Brain microvascular endothelial cell (primary cell): ENCODE data around the gene RIPOR3.

Source experiments
- DNase-seq: peaks from one replicate; pipeline ENCODE4 v3.0.0-alpha.2; 2020
- H3K27ac ChIP-seq: fragments of 250-450 bp; sonication (Bioruptor Pico); 2 replicates; pipeline ENCODE4 v1.5.1; 2020; ENCODE audit warnings: mild to moderate bottlenecking, moderate library complexity
- H3K27me3 ChIP-seq: fragments of 250-450 bp; sonication (Bioruptor Pico); replicated peaks from 2 replicates; pipeline ENCODE4 v1.5.1; 2020; ENCODE audit warnings: mild to moderate bottlenecking
- H3K36me3 ChIP-seq: fragments of 250-450 bp; sonication (Bioruptor Pico); replicated peaks from 2 replicates; pipeline ENCODE4 v1.5.1; 2020; ENCODE audit warnings: mild to moderate bottlenecking
- H3K4me3 ChIP-seq: 2 replicates; pipeline ENCODE4 v1.5.1; 2011; ENCODE audit warnings: low read depth, mild to moderate bottlenecking, control low read depth, low read length, moderate library complexity
- in situ Hi-C: cut with HindIII; loops from 2 replicates; pipeline ENCODE4 v1.10.0; 2017; ENCODE audit warnings: low sequenced_read_pairs, low pct_ligation_motif_present
- TF ChIP-seq, protein P1 (sequence below): IDR thresholded peaks from 2 replicates; pipeline ENCODE4 v1.5.1; 2011; ENCODE audit warnings: low read depth, mild to moderate bottlenecking, moderate library complexity, low read length, control low read depth, inconsistent platforms; ENCODE audit errors: missing control alignments

The RIPOR3 gene

DNA sequence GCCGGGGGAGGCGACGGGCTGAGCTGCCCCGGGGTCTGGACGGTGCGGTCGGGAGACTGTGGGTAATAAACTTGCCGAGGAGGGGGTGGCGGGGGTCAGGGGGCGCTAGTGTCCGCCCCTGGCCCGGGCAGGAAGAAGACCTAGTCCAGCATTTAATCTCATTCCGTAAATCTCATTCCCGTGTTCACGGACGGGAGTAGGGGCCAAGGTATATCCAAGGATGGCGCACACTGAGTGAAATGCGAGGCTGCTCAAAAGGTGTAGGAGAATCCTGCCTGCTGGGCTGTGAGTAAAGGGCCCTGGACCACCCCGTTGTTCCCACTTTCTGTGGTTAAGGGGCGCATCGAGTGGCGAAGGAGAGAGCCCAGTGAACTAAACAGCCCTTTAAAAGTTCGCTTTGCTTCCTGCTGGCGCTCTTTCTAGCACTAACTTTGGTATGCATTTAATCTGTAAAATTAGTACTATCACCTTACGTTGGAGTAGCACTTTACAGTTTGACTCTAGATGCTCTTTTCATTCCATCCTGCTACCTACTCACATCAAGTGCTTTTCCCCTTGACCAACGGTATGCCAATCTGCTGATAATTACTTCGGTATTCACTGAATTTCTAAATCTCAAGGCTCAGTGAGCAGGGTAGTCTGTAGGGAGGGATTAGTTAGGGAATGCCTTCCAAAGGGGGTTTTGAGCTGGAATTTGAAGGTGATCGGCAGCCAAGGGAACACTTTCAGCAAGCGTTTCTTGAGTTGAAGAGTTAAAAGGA, 40.8 kb upstream of the RIPOR3 start:
- peak overlapping the region; percentile 62 for H3K4me3 ChIP-seq
- in situ Hi-C loops = no loop called here
- no peak overlapping the region for H3K27ac ChIP-seq
- no peaks in the 10 kb centered on the region for H3K36me3 ChIP-seq
- no peaks in the 10 kb centered on the region for H3K27me3 ChIP-seq
- DNase-seq = no peak
- TF ChIP-seq, protein P1, sequence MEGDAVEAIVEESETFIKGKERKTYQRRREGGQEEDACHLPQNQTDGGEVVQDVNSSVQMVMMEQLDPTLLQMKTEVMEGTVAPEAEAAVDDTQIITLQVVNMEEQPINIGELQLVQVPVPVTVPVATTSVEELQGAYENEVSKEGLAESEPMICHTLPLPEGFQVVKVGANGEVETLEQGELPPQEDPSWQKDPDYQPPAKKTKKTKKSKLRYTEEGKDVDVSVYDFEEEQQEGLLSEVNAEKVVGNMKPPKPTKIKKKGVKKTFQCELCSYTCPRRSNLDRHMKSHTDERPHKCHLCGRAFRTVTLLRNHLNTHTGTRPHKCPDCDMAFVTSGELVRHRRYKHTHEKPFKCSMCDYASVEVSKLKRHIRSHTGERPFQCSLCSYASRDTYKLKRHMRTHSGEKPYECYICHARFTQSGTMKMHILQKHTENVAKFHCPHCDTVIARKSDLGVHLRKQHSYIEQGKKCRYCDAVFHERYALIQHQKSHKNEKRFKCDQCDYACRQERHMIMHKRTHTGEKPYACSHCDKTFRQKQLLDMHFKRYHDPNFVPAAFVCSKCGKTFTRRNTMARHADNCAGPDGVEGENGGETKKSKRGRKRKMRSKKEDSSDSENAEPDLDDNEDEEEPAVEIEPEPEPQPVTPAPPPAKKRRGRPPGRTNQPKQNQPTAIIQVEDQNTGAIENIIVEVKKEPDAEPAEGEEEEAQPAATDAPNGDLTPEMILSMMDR = no peak

DNA sequence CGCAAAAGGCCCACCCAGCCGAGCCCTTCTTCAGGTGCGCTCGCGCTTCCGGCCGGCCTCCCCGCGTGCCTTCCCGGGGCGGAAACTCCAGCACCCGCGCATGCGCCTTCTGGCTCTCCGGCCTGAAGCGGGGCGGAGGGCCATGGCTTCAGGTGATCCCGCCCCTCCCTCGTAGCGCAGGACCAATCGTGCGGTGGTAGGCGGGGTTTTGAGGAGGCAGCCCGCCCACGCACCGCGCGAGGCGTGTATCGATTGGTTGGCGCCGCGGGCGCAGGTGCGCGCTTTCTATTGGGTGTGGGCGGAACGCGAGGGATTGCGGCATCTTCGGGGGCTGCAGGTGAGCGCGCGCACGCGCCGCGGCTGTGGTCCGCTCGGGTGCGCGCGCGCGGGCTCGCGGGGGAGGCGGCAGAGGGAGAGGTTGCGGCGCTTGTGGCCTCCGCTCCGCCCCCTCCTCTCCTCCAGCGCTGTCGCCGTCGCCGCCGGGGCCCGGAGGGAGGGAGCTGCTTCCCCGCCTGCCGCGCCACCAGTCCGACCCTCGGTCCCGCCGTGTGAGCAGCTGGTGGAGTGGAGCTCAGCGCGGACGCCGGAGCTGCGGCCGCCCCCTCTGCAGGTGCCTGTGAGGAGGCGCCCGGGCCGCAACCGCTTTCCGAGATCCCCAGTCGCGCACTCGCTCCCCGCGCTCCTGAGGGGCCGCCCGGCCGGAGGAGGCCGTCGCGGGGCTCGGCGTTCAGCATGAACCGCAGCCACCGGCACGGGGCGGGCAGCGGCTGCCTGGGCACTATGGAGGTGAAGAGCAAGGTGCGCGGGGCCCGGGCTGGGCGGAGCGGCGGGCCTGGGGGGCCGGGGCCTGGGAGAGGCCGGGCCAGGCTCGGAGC, 40.0 kb upstream of the RIPOR3 start, which contains the start of gene PARD6B:
Gene PARD6B (plus strand): TSS at position 526 of the 875 bp plus-strand sequence. CDS start 207 bp downstream, at position 733.
- no peaks in the 10 kb centered on the region for H3K36me3 ChIP-seq
- TF ChIP-seq, protein P1 = no peak
- in situ Hi-C loops = no loop called here
- no peak within 1 kb of the TSS for H3K27ac ChIP-seq
- DNase-seq = peak; percentile 92
- H3K4me3 ChIP-seq = peak within 1 kb of the TSS; percentile 62
- no peaks in the 10 kb centered on the region for H3K27me3 ChIP-seq

DNA sequence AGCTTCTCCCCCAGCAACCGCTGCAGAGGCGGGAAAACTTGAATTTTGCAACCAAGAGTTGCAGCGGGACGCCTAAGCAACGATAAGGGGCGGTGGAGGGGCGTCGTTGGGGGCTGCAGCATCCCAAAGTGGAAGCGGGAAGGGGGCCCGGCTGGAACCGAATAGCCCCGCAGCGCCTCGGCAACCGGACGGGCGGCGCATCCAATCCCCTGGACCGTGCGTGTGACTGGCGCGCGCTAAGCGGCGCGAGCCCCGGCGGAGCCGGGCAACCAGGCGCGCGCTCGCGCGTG, 39.4 kb upstream of the RIPOR3 start:
- Histone ChIP-seq H3K27ac (no peak overlapping the region), H3K36me3 (no peaks in the 10 kb centered on the region), H3K27me3 (no peaks in the 10 kb centered on the region), H3K4me3 (peak overlapping the region; percentile 62)
- TF ChIP-seq, protein P1 = no peak
- no peak for DNase-seq
- in situ Hi-C loops = no loop called here

DNA sequence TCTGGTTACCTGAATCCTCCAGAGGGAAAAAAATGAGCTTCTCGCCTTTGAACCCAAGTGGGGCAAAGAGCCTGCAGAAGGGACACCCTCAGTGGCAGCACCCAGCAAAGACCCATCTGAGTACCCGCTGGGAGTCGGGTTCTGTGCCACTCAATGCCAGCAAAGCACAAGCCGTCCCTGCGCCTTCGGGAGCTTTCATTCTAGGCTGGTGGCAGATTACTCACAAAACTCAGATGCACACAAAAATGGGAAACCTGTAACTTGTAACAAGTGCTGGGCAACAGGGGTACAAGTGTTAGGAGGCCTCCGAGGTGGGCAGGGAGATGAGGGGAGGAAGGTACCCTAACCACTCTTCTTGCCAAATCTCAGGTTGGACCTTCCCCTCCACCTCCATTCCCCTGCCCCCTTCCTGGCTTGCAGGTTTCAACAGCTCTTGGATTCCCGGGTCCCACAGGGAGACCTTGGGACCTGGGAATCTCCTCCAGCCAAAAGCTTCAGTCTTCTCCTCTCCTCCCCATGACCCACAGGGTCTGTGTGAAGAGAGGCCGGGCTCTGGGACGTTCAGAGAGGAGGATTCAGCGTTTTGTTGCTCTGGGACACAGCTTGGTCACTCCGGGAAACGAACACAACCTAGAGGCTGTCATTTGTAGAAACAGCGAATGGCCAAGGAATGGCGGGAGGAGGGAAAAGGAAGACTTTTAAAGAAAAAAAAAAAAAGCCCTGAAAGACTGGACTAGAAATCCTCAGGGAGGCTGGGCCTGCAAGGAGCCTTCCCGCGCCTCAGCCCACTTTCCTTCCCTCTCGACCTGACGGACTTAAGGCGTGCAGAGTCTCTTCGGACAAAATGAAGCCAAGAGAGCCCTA, 38.8 kb upstream of the RIPOR3 start:
- Histone ChIP-seq H3K4me3 (peak overlapping the region; percentile 62), H3K27me3 (no peaks in the 10 kb centered on the region), H3K27ac (no peak overlapping the region), H3K36me3 (no peaks in the 10 kb centered on the region)
- in situ Hi-C loops = no loop called here
- TF ChIP-seq, protein P1 = no peak
- DNase-seq = no peak

DNA sequence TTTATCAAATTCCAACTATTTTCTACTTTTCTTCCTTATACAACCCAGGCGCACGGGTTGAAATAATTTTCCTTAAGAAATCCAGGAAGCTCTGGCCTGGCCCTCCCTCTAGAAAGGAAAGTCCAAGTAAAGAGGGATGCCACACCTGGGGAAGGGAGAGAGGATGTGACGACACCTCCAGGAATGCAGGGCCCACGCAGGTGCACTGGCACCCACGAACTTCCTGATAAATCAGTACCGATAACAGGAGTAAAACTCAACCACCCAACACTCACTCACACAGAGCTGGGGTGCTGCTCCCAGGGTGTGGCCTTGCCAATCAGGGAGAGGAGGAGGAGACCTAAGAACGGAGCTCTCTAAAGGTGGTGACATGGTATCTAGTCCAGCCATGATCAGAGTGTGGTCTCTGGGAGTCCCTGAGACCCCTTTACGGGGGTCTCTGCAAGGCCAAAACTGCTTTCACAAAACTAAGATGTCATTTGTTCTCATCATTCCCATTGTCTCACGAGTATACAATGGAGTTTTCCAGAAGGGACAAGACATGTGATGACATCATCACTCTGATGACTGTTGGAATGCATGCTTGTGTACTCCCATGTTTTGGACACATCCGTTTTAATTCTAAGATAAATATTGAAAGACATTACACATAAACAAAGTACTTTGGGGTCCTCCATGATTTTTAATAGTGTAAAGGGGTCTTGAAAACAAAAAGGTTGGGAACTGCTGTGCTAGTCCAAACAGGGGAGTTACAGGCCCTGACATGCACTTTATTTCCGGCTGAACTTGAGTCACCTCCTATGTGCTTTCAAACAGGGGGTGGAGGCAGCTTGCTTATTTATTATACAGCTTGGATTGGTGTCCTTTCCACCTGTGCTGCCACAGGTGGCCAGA, 37.9 kb upstream of the RIPOR3 start:
- Histone ChIP-seq H3K27ac (no peak overlapping the region), H3K4me3 (no peak overlapping the region)

More for the DNA sequence above, 37.9 kb upstream of the RIPOR3 start:
- TF ChIP-seq, protein P1 = no peak
- H3K27me3 ChIP-seq = no peaks in the 10 kb centered on the region
- H3K36me3 ChIP-seq = no peaks in the 10 kb centered on the region
- DNase-seq = no peak
- in situ Hi-C loops = no loop called here
